ENCODE measurements around the gene MAP4K5.

GRCh38 chr14:50453869-50454268 is 78.5 kb downstream of the MAP4K5 start:
- TF ChIP-seq EZH2 (IDR thresholded peaks at IDR 0.05; ENCODE audit: insufficient read depth, poor library complexity, severe bottlenecking) (no peak), EZH2phosphoT487 (IDR thresholded peaks at IDR 0.05; ENCODE audit: insufficient read depth, low read depth) (no peak)

Data from GM23248 (cell line).